NB4 (cell line): ENCODE data around the gene CRAMP1.

Experiments used
- CTCF ChIP-seq: IDR thresholded peaks from one replicate; pipeline ENCODE4 v1.5.1; 2012; ENCODE audit warnings: low read depth, low read length
- MAX ChIP-seq: IDR thresholded peaks from 2 replicates; pipeline ENCODE4 v1.6.1; 2011; ENCODE audit warnings: low read depth, low read length
- POLR2A ChIP-seq: IDR thresholded peaks from 2 replicates; pipeline ENCODE4 v1.6.1; 2011; ENCODE audit warnings: mild to moderate bottlenecking; ENCODE audit not compliant: insufficient read length; ENCODE audit errors: extremely low read depth

DNA sequence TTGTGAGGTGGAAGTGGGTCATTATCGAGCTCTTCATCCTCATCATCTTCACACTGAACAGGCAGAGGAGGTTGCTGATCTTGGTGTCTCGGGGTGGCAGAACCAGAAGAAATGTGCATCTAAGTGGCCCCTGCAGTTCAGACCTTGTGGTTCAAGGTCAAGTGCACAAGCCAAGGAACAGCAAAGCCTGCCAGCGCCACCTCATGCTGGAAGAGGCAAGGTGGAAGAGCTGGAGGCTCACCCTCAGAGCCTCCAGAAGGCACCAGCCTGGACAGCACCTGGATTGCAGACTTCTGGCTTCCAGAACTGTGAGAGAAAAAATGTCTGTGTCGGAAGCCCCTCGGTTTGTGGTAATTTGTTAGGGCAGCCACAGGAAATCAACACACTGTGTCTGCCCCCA is 32.9 kb upstream of the CRAMP1 start:
- TF ChIP-seq CTCF (no peak), POLR2A (no peak), MAX (no peak)
